Ishikawa (cell line): ENCODE measurements around the gene CSTPP1.

Experiments
- CEBPB ChIP-seq: IDR thresholded peaks from 2 replicates; pipeline ENCODE4 v1.6.1; 2012
- CREB1 ChIP-seq: IDR thresholded peaks from 2 replicates; pipeline ENCODE4 v1.6.1; 2012; ENCODE audit warnings: low read depth
- EGR1 ChIP-seq: IDR thresholded peaks from 2 replicates; pipeline ENCODE4 v1.6.1; 2012
- EP300 ChIP-seq: IDR thresholded peaks from 2 replicates; pipeline ENCODE4 v1.6.1; 2012; ENCODE audit warnings: borderline replicate concordance
- FOXM1 ChIP-seq: IDR thresholded peaks from 2 replicates; pipeline ENCODE4 v1.6.1; 2012; ENCODE audit warnings: low read depth, borderline replicate concordance
- MAX ChIP-seq: IDR thresholded peaks from 2 replicates; pipeline ENCODE4 v1.6.1; 2012
- REST ChIP-seq: IDR thresholded peaks from 2 replicates; pipeline ENCODE4 v1.6.1; 2012; ENCODE audit warnings: low read depth, mild to moderate bottlenecking
- TAF1 ChIP-seq: IDR thresholded peaks from 2 replicates; pipeline ENCODE4 v1.6.1; 2012; ENCODE audit warnings: low read depth, mild to moderate bottlenecking
- TCF12 ChIP-seq: IDR thresholded peaks from 2 replicates; pipeline ENCODE4 v1.6.1; 2012; ENCODE audit warnings: low read depth
- TEAD4 ChIP-seq: IDR thresholded peaks from 2 replicates; pipeline ENCODE4 v1.6.1; 2012
- YY1 ChIP-seq: IDR thresholded peaks from 2 replicates; pipeline ENCODE4 v1.6.1; 2012; ENCODE audit warnings: low read depth

GRCh38 chr11:47130543-47130942, 194.0 kb downstream of the CSTPP1 start:
- TF ChIP-seq YY1, result no peak
- no peak for TF ChIP-seq EP300
- TF ChIP-seq REST, result no peak
- TF ChIP-seq TCF12, result no peak
- no peak for TF ChIP-seq TEAD4
- no peak for TF ChIP-seq FOXM1
- no peak for TF ChIP-seq EGR1
- no peak for TF ChIP-seq CREB1
- TF ChIP-seq CEBPB, result no peak
- no peak for TF ChIP-seq TAF1
- TF ChIP-seq MAX, result no peak
